Measurements from ENCODE around the gene LRRC37A2. TPM values are rescaled to one million over a fixed set of nuclear protein-coding genes. Genes with fewer than 3 reads are reported as not detected.

Gene LRRC37A2
- total and polyA plus RNA-seq, 5 experiments from 2014 or later: 9.9 to 39.2 (median 13.1) TPM

Other genes starting within 250 kb of the LRRC37A2 start
- gene LRRC37A, start 217.3 kb upstream of the LRRC37A2 start, total RNA-seq: 1 to 10 TPM; 7.5 to 9.7 TPM
- gene LRRC37A, start 217.3 kb upstream of the LRRC37A2 start, polyA plus RNA-seq: 1 to 10 TPM in 1 of 3 donors, under 1 TPM in 2; 0.27 to 1.7 (median 0.42) TPM
- 10 to 100 TPM; 19.4 to 30.3 TPM for gene ARL17B, start 150.7 kb upstream of the LRRC37A2 start, total RNA-seq
- 10 to 100 TPM; 31.8 to 32.7 (median 32.4) TPM for gene ARL17B, start 150.7 kb upstream of the LRRC37A2 start, polyA plus RNA-seq
- gene ARL17A, start 67.2 kb downstream of the LRRC37A2 start, total RNA-seq: 10 to 100 TPM; 27.3 to 32.2 TPM
- gene ARL17A, start 67.2 kb downstream of the LRRC37A2 start, polyA plus RNA-seq: 1 to 10 TPM; 5.2 to 9.4 (median 6.4) TPM
- gene NSF, start 78.2 kb downstream of the LRRC37A2 start, total RNA-seq: 10 to 100 TPM; 34.2 to 45.3 TPM
- gene NSF, start 78.2 kb downstream of the LRRC37A2 start, polyA plus RNA-seq: 10 to 100 TPM in 1 of 3 donors, 1 to 10 TPM in 2; 9.1 to 15.3 (median 9.1) TPM